Breast epithelium (tissue), 3 donors: Measurements from ENCODE around the gene SULT2B1.

ENCODE experiments used
- POLR2AphosphoS5 ChIP-seq, 3 donors: sonication (generic); formaldehyde crosslinking; IDR thresholded peaks; one replicate each; pipeline ENCODE4 v1.6.1; 2017; ENCODE audit warnings: antibody characterized with exemption in 3 of 3
- TF ChIP-seq, protein P1 (sequence below), 3 donors: fragments of 450-650 bp; IDR thresholded peaks; one replicate each; pipeline ENCODE4 v1.5.1; 2016 to 2017; ENCODE audit warnings: antibody characterized with exemption in 3 of 3, mild to moderate bottlenecking in 3 of 3, moderate library complexity in 3 of 3

DNA sequence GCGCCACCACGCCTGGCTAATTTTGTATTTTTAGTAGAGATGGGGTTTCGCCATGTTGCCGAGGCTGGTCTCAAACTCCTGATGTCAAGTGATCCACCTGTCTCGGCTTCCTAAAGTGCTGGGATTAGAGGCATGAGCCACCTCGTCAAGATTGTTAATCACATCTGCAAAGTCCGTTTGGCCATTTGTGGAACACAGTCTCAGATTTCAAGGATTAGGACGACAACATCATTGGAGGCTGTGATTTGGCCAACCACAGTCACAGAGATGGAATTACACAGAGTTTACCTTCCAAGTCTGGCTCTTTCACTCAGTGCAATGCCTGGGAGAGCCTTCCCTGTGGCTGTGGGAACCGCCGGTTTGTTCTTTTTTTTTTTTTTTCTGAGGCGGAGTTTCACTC, 17.8 kb downstream of the SULT2B1 start:
- TF ChIP-seq, protein P1, sequence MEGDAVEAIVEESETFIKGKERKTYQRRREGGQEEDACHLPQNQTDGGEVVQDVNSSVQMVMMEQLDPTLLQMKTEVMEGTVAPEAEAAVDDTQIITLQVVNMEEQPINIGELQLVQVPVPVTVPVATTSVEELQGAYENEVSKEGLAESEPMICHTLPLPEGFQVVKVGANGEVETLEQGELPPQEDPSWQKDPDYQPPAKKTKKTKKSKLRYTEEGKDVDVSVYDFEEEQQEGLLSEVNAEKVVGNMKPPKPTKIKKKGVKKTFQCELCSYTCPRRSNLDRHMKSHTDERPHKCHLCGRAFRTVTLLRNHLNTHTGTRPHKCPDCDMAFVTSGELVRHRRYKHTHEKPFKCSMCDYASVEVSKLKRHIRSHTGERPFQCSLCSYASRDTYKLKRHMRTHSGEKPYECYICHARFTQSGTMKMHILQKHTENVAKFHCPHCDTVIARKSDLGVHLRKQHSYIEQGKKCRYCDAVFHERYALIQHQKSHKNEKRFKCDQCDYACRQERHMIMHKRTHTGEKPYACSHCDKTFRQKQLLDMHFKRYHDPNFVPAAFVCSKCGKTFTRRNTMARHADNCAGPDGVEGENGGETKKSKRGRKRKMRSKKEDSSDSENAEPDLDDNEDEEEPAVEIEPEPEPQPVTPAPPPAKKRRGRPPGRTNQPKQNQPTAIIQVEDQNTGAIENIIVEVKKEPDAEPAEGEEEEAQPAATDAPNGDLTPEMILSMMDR (IDR thresholded peaks at IDR 0.05) = no peak
- TF ChIP-seq POLR2AphosphoS5 (IDR thresholded peaks at IDR 0.05) = peak in 1 of 3 donors; percentile 26
